A549 (cell line): ENCODE data around the gene FBXW9.

Source experiments
- CBX2 ChIP-seq: fragments of 200-600 bp; sonication (generic); IDR thresholded peaks from 2 replicates; pipeline ENCODE4 v1.6.1; 2016; ENCODE audit warnings: low read depth, mild to moderate bottlenecking, borderline replicate concordance
- CTCF ChIP-seq: fragments of >200 bp; sonication (Bioruptor Twin); formaldehyde crosslinking; IDR thresholded peaks from 3 replicates; pipeline ENCODE4 v1.5.1; 2016
- EP300 ChIP-seq, 2 experiments: fragments of >200 bp; sonication (Bioruptor Twin); formaldehyde crosslinking; IDR thresholded peaks; 2 replicates in 1 of 2; 3 replicates in 1 of 2; pipeline ENCODE4 v1.6.1; 2016 to 2017
- HOXA7 ChIP-seq: fragments of 250-450 bp; sonication (Bioruptor Pico); IDR thresholded peaks from 2 replicates; pipeline ENCODE4 v1.5.0; 2020; ENCODE audit warnings: mild to moderate bottlenecking, moderate library complexity
- MAZ ChIP-seq: fragments of 150-350 bp; IDR thresholded peaks from 2 replicates; pipeline ENCODE4 v1.6.1; 2014; ENCODE audit warnings: antibody characterized with exemption, low read depth, low read length, borderline replicate concordance
- SMC3 ChIP-seq: fragments of >200 bp; sonication (Bioruptor Twin); formaldehyde crosslinking; IDR thresholded peaks from 3 replicates; pipeline ENCODE4 v1.6.1; 2018; ENCODE audit warnings: inconsistent platforms
- USF2 ChIP-seq: fragments of 450-650 bp; IDR thresholded peaks from 2 replicates; pipeline ENCODE4 v1.6.1; 2014; ENCODE audit warnings: antibody characterized with exemption

- no peak for TF ChIP-seq HOXA7
- TF ChIP-seq CTCF: no peak
- no peak for TF ChIP-seq EP300 (IDR thresholded peaks at IDR 0.05)
- TF ChIP-seq MAZ: no peak
- TF ChIP-seq USF2: no peak
- TF ChIP-seq SMC3: no peak
- TF ChIP-seq CBX2: no peak
Measured at GRCh38 chr19:12676928-12677327, 19.5 kb downstream of the FBXW9 start.
